Esophagus muscularis mucosa (tissue), 3 donors: Measurements from ENCODE around the gene PID1.

Source experiments
- POLR2AphosphoS5 ChIP-seq, 2 donors: sonication (generic); formaldehyde crosslinking; IDR thresholded peaks; one replicate each; pipeline ENCODE4 v1.6.1; 2017; ENCODE audit warnings: antibody characterized with exemption in 2 of 2
- TF ChIP-seq, protein P1 (sequence below), 3 experiments: fragments of 200-600 bp in 2 of 3; fragments of 450-650 bp in 1 of 3; sonication (generic) in 2 of 3; IDR thresholded peaks; one replicate each; pipeline ENCODE4 v1.5.1; 2017 to 2019; ENCODE audit warnings: antibody characterized with exemption in 3 of 3, mild to moderate bottlenecking in 2 of 3, moderate library complexity in 1 of 3

DNA sequence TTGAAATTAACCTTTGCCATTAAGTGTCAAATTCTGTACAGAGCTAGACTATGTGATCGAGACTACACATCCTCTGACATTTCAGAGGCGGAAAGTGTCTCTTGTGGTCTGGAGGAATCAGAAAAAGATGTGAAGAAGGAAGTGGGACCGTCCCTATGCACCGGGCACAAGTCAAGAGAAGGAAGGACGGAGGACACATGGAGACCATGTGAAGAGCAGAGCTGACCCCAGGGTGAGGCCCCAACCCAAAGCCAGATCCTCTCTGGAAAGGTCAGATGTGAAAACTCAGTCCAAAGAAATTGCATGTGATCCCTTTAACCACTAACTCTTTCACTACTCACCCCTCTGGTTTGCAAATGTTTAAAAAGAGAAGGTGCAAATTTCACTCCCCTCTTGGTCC, 92.4 kb downstream of the PID1 start:
- TF ChIP-seq, protein P1, sequence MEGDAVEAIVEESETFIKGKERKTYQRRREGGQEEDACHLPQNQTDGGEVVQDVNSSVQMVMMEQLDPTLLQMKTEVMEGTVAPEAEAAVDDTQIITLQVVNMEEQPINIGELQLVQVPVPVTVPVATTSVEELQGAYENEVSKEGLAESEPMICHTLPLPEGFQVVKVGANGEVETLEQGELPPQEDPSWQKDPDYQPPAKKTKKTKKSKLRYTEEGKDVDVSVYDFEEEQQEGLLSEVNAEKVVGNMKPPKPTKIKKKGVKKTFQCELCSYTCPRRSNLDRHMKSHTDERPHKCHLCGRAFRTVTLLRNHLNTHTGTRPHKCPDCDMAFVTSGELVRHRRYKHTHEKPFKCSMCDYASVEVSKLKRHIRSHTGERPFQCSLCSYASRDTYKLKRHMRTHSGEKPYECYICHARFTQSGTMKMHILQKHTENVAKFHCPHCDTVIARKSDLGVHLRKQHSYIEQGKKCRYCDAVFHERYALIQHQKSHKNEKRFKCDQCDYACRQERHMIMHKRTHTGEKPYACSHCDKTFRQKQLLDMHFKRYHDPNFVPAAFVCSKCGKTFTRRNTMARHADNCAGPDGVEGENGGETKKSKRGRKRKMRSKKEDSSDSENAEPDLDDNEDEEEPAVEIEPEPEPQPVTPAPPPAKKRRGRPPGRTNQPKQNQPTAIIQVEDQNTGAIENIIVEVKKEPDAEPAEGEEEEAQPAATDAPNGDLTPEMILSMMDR (IDR thresholded peaks at IDR 0.05) = no peak
- no peak for TF ChIP-seq POLR2AphosphoS5 (IDR thresholded peaks at IDR 0.05)
